GM11168 (cell line): ENCODE measurements around the gene MAG.

Source experiments
- in situ Hi-C: fragments of 300-500 bp; cut with MboI; formaldehyde crosslinking; loops from one replicate; pipeline ENCODE4 v1.12.0; 2022; ENCODE audit warnings: low sequenced_read_pairs; ENCODE audit not compliant: unreplicated experiment

Gene MAG

DNA sequence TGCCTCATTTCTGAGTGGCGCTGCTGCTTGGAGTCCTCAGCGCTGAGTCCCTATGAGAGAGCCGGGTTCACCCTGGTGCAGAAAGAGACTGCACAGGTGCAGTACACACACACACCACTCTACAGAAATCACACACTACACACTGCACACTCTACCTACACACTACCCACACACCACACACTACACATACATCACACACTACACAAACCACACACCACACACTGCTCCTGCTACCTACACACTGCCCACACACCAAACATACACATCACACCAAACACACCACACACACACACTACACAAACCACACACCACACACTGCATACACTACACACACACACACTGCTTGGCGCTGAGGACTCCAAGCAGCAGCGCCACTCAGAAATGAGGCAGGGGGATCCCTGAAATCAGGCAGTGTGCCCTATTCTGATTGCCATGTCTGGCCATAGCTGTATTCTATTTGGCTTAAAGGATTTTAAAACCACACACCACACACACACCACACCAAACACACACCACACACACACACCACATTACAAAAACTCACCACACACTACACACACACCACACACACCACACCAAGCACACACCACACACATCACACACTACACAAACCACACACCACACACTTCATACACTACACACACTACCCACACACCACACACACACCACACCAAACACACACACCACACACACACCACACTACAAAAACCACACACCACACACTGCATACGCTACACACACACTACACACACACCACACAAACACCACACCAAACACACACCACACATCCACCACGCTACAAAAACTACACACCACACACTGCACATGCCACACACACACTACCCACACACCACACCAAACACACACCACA lies 4.9 kb downstream of the MAG start:
- in situ Hi-C loops, result no loop called here

- in situ Hi-C loops, result no loop called here
Measured at GRCh38 chr19:35297515-35297848, 5.5 kb downstream of the MAG start.

DNA sequence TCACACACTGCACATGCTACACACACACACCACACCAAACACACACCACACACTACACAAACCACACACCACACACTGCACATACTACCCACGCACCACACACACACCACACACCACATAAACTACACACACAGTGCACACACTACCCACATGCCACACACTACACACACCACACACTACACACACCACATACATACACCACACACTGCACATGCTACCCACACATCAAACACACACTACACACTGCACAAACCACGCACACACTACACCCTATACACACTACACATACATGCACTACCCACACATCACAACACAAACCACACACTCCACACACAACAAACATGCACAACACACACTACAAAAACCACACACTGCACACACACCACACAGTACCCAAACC lies 6.0 kb downstream of the MAG start:
- in situ Hi-C loops, result no loop called here

- in situ Hi-C loops, result no loop called here
Measured at GRCh38 chr19:35298561-35298972, 6.6 kb downstream of the MAG start.

- in situ Hi-C loops, result no loop called here
Measured at GRCh38 chr19:35299523-35300338, 7.8 kb downstream of the MAG start.

- in situ Hi-C loops, result no loop called here
Measured at GRCh38 chr19:35300339-35300649, 8.3 kb downstream of the MAG start.

- in situ Hi-C loops, result no loop called here
Measured at GRCh38 chr19:35301961-35302360, 10.0 kb downstream of the MAG start.

- in situ Hi-C loops, result no loop called here
Measured at GRCh38 chr19:35302446-35302845, 10.5 kb downstream of the MAG start.

- in situ Hi-C loops, result no loop called here
Measured at GRCh38 chr19:35303357-35303915, 11.5 kb downstream of the MAG start.

- in situ Hi-C loops, result no loop called here
Measured at GRCh38 chr19:35304036-35304435, 12.1 kb downstream of the MAG start.

DNA sequence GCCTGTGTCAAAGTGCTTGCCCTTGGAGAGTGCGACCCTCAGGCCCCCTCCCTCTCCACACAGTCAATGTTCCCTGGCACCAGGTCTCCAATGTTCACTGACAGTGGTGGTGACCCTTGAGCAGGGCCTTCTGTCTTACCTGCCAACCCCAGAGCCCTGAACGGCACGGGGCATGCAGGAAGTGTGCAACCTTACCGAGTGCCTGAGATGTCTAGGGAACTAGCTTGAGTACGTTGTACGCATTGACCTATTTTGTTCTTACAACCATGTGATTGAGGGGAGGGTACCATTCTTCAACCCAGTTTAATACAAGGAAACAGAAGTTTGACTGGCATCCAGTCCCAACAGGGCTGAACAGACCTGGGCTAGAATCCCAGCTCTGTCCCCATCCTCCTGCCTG lies 13.2 kb downstream of the MAG start:
- in situ Hi-C loops, result no loop called here

GRCh38 chr19:35306473-35307246 lies 14.7 kb downstream of the MAG start:
- in situ Hi-C loops, result no loop called here

DNA sequence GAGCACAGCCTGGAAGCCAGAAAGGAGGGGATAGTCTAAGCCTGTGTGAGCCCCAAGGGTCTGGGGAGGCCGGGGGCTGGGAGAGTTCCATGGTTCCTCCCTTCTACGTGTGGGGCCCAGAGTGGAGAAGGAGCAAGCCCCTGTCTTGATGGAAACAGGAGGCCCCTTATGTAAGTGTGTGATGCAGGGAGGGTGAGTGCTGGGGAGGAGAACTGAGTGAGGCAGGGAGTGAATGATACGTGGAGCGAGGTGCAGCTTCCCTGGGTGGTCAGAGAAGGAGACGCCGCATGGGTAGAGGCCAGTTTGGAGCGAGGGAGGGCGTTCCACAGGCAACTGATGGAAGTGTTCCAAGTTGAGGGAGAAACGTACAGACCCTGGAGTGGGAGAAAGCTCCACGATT lies 16.0 kb downstream of the MAG start:
- in situ Hi-C loops, result no loop called here

DNA sequence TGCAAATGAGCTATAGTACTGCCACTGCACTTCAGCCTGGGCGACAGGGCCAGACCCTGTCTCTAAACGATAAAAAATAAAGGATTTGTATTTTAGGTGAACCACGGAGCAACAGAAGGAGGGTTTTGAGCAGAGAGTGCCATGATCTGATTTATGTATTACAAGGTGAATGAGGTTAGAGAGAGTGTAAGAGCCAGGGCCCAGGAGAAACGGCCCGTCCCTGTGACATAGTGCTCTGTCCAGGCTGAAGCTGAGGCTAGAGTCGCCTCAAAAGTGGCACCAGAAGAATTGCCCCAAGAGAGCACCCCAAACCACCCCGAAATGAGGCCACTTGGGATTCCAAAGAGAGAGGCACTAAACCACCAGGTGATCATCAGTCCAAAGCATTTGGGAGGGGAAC lies 16.9 kb downstream of the MAG start:
- in situ Hi-C loops, result no loop called here

GRCh38 chr19:35309481-35310279 lies 17.7 kb downstream of the MAG start:
- in situ Hi-C loops, result no loop called here

DNA sequence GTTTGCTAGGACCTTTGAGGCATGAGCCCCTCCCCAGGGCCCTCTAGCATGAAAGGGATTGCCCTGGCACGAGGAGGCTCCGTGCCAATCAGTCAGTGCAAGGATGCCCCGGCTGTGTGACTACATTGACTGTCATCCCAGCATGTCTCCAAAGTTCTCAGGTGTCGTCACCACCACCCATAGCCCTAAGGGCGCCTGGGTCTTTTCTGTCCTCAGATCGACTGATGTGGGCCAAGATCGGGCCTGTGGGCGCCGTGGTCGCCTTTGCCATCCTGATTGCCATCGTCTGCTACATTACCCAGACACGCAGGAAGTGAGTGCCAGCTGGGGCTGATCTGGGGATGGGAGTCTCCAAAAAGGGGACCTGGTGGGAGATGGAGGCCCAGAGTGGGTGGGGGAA lies 18.4 kb downstream of the MAG start:
- in situ Hi-C loops, result no loop called here

DNA sequence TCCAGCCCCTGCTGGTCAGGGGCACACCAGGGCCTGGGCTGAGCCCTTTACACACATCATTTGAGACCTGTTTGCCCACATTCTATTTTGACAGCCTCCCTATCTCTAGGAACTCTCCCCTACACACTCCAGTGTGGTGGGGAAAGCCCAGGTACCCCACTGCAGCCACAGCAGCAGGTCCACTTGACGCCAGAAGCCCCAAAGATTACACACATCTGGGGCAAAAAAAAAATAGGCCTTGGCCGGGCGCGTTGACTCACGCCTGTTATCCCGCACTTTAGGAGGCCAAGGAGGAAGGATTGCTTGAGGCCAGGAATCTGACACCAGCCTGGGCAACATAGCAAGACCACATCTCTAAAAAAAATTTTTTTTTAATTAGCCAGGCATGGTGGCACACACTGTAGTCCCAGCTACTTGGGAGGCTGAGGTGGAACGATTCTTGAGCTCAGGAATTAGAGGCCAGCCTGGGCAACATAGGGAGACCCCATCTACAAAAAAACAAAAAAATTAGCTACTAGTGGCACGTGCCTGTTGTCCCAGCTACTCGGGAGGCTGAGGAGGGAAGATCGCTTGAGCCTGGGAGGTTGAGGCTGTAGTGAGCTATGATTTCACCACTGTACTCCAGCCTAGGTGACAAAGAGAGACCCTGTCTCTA lies 19.0 kb downstream of the MAG start:
- in situ Hi-C loops, result no loop called here

DNA sequence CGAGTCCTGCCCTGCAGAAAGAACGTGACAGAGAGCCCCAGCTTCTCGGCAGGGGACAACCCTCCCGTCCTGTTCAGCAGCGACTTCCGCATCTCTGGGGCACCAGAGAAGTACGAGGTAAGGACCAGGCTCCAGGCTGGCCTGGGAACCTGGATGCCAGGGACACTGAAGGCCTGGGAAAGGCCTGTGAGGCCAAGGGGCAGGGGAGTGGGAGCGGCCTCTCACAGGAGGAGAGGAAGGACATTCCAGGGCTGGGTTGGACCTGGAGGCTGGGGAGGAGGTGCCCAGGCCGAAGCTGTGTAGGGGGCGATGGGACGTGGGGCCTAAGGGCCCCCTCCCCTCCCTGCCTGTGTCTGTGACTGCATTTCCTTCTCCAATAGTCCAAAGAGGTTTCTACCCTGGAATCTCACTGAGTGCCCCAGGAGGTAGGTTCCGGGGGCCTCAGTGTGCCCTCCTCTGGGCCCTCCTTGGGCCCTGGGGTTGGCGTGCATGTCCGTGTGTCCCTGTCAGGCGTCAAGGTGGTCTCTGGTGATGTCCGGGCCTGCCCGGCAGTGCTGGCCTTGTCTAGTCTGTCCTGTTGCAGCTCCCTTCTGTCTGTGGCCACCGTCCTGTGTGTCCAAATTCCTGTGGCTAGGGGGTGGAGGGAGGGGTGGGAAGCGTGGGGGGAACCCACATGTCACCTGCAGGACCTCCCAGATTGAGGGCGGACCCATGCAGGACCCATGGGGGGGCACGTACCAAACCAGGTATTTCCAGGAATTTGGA lies 20.1 kb downstream of the MAG start:
- in situ Hi-C loops, result no loop called here

DNA sequence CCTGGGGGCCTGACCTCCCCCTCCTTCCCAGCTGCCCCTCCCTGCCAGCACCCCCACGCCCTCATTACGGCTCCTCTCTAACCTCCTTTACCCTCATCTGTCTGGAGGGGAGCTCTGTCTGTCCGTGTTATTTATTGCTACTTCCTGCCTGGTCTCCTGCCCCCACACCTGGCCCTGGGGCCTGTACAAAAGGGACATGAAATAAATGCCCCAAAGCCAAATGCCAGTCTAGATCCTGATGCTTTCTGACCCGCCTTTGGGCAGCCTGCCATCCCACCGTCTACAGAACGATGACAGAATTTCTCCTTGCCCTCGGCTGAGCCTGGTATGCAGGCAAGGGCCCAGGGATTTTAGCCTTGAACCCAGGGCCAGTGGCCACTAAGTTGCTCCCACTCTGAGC lies 21.6 kb downstream of the MAG start:
- in situ Hi-C loops, result no loop called here
